Omental fat pad (tissue), 4 donors: ENCODE measurements around the gene IRGQ. TPM values are rescaled to one million over a fixed set of nuclear protein-coding genes. Genes with fewer than 3 reads are reported as not detected.

Experiments used
- ATAC-seq: fragments of 150-250 bp; one replicate; pipeline ENCODE4 v1.9.1; 2016; ENCODE audit warnings: mild to moderate bottlenecking, moderate library complexity; ENCODE audit not compliant: low FRiP score
- DNase-seq: peaks from one replicate; pipeline ENCODE4 v3.0.0-alpha.2; 2019; ENCODE audit warnings: low spot score
- total RNA-seq, 4 donors: library from RNA; depleted of rRNA; stranded (reverse); fragments of >200 nt; gene quantifications; one replicate each; pipeline ENCODE4 v1.1.0, GENCODE V29; 2016
- TF ChIP-seq, protein P1 (sequence below), 3 donors: fragments of 450-650 bp; IDR thresholded peaks; one replicate each; pipeline ENCODE4 v1.5.1; 2016 to 2017; ENCODE audit warnings: antibody characterized with exemption in 3 of 3, mild to moderate bottlenecking in 3 of 3, moderate library complexity in 2 of 3

The IRGQ gene
- total RNA-seq, 4 donors from 2014 or later: 14.4 to 24.0 (median 17.6) TPM

DNA sequence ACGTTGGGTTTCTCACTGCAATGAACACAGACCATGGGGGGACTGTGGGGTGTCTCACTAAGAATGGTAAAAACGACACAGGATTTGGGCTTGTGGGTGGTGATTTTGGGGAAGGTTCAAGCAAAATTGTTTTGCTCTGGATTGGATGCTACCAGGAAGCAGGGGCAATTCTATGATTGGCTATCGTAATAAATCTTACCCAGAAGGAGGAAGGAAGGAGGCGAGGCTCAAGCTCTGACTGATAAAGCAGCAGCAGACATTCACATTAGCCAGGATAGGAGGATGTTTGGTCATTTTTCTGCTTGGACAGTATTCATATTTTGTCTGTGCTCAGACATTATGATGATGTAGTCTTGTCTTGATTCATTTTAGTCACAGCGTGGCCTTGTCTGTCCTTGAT is 1.9 kb upstream of the IRGQ start:
- no peak for ATAC-seq

DNA sequence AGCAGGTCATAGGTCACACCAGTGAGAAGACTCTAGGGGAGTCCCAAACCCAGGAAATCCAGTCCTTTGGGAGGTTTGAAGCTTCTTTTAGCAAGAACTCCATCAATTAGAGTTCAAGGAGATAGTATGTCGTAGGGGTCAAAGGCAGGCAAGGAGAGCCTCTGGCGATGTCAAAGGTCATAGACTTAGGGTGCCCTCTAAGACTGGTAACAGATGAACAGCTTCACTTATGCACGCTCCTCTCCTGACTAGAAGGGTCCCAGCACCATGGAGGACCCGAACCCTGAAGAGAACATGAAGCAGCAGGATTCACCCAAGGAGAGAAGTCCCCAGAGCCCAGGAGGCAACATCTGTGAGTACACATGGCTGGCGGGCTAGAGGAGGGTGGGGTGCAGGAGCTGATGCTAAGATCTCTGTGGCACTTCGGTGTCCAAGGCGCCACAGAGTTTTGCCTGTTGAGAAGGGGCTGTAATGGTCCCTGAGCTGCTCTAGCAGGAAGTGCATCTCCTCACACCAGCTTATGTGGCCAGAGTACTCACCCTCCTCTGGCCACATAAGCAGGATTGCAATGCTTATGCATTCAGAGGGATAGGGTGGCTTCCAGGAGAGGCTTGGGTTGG is 1.0 kb upstream of the IRGQ start:
- TF ChIP-seq, protein P1, sequence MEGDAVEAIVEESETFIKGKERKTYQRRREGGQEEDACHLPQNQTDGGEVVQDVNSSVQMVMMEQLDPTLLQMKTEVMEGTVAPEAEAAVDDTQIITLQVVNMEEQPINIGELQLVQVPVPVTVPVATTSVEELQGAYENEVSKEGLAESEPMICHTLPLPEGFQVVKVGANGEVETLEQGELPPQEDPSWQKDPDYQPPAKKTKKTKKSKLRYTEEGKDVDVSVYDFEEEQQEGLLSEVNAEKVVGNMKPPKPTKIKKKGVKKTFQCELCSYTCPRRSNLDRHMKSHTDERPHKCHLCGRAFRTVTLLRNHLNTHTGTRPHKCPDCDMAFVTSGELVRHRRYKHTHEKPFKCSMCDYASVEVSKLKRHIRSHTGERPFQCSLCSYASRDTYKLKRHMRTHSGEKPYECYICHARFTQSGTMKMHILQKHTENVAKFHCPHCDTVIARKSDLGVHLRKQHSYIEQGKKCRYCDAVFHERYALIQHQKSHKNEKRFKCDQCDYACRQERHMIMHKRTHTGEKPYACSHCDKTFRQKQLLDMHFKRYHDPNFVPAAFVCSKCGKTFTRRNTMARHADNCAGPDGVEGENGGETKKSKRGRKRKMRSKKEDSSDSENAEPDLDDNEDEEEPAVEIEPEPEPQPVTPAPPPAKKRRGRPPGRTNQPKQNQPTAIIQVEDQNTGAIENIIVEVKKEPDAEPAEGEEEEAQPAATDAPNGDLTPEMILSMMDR (IDR thresholded peaks at IDR 0.05): no peak
- no peak for ATAC-seq
- no peak for DNase-seq

More for the DNA sequence above, 1.9 kb upstream of the IRGQ start:
- no peak for DNase-seq
- TF ChIP-seq, protein P1 (IDR thresholded peaks at IDR 0.05): no peak

- peak; percentile 3 for ATAC-seq
- TF ChIP-seq, protein P1 (IDR thresholded peaks at IDR 0.05): no peak
- no peak for DNase-seq
These were observed 332 bp downstream of the IRGQ start for GRCh38 chr19:43595605-43595998.

DNA sequence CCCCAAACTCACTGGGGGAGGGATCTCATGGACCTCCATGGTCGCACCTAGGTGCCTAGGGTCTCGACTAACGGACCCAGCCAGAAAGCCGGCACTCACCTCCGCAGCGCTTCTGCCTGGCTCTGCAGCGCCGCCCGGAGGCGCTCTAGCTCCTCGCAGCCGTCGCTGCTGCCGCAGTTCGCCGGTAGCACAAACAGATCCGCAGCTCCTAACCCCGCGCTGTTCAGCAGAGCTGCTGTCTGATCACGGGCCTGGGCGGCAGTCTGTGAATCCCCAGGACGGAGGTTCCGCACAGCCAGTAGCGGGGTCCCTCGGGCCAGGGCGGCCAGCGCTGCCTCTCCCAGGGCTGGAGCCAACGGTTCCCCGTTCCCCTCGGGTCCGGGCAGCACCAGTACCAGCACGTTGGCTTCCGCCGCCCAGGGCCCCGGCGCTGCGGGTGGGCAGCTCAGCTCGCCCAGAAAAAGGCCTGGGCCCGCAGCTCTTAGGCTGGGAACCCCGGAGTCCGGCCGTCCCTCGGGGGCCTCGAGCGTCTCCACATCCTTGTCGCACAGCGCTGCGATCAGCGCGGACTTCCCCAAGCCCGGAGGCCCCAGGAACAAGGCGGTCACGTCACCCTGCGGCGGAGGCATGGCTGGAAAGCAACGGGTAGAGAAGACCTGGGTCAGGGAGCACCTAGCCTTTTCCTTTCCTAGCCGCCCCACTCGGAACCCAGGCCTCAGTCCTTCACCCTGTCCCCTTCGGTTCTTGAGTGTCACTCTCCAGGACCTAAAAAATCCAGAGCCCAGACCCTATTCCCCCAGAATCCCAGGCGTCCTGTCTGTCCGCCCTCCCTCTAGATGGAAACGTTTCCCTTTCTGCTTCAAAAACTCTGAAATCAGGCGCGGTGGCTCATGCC is 977 bp downstream of the IRGQ start:
- TF ChIP-seq, protein P1 (IDR thresholded peaks at IDR 0.05): no peak
- DNase-seq (no peak), ATAC-seq (peak; percentile 24)

DNA sequence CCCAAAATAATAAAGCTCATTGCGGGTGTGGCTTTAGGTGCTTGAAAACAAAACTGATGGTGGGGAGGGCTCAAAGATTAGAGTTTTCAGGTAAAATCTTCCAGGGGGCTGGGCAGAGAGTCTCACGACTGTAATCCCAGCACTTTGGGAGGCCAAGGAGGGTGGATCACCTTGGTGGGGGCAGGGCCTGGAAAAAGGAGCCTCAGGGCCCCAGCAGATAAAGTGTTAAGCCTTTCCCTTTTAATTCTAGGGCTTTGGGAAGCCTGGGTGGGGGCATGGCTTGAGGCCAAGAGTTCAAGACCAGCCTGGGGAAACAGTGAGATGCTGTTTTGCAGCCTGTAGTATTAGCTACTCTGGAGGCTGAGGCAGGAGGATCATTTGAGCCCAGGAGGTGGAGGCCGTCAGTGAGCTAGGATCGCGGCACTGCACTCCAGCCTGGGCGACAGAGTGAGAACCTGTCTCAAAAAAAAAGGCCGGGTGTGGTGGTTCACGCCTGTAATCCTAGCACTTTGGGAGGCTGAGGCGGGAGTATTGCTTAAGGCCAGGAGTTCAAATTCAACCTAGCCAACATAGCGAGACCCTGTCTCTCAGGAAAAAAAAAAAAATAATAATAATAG is 1.7 kb downstream of the IRGQ start:
- ATAC-seq (no peak), DNase-seq (no peak)
- TF ChIP-seq, protein P1 (IDR thresholded peaks at IDR 0.05): no peak

GRCh38 chr19:43592800-43593350 is 3.1 kb downstream of the IRGQ start:
- TF ChIP-seq, protein P1 (IDR thresholded peaks at IDR 0.05): no peak
- DNase-seq (no peak), ATAC-seq (no peak)
